GM21737 (cell line): Measurements from ENCODE around the gene PPP2R3A.

Experiments used
- ATAC-seq: cut with Tn5 transposase; IDR thresholded peaks from one replicate; pipeline ENCODE4 v1.9.1; 2021; ENCODE audit warnings: mild to moderate bottlenecking, moderate library complexity; ENCODE audit not compliant: unreplicated experiment

Gene PPP2R3A

GRCh38 chr3:136192831-136193230 is 227.3 kb downstream of the PPP2R3A start:
- no peak for ATAC-seq

- ATAC-seq: no peak
Observed at GRCh38 chr3:136193278-136194054, 227.9 kb downstream of the PPP2R3A start.

GRCh38 chr3:136194409-136195257 is 229.1 kb downstream of the PPP2R3A start:
- no peak for ATAC-seq

- peak; percentile 38 for ATAC-seq
Observed at GRCh38 chr3:136195258-136196063, 229.9 kb downstream of the PPP2R3A start.

- ATAC-seq: peak; percentile 29
Observed at GRCh38 chr3:136196064-136196400, 230.5 kb downstream of the PPP2R3A start, which contains the start of gene MSL2. Gene MSL2 (minus strand): TSS chr3:136196335. CDS start chr3:136195113, 1,222 bp downstream.

GRCh38 chr3:136196401-136197158 is 231.1 kb downstream of the PPP2R3A start:
- peak; percentile 57 for ATAC-seq

- ATAC-seq: no peak
Observed at GRCh38 chr3:136197159-136197793, 231.7 kb downstream of the PPP2R3A start.
